ENCODE data around the gene UCP3.

The UCP3 gene

DNA sequence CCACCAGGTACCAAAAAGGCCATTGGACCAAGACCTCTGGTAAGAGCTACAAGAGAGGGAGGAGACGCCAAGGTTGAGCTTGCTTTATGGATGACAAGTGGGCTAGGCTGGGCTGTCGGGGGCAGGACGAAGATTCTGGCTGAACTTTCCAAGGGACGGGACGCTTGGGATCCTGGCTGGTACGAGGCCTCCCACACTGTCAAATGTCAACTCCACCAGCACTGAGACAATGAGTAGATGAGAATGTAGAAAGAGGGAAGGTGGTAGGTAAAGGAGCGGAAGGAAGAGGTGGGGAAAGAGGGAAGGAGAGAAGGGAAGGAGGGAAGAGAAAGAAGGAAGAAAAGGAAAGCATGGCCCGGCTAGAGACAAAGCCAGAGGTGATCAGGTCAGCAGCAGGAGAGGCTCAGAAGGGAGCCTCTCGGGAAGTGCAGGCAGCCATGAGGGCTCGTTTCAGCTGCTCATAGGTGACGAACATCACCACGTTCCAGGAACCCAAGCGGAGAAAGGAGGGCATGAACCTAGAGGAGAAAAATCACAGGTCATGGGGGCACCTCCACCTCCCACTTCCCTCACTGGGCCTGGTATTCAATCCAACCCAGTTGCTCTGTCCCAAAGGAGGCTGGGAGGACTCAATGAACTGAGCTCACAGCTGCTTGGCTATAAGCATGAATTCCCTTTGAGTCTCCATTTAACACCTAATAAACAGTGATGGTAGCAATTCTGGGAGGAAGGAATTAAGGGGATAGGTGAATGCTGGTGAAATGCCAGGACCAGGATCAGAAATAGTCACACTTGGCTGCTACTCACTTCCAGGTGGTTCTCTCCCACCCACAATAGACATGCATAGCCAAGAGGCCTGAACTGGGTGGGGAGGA, 34.0 kb downstream of the UCP3 start:
- DNase-seq: no peak
- H3K9me3 Mint-ChIP-seq: no peaks in the 10 kb centered on the region
- H3K36me3 Mint-ChIP-seq (ENCODE audit: low read depth): peaks cover 49% of the 10 kb centered on the region
- no peak overlapping the region for H3K4me3 Mint-ChIP-seq
- peaks cover 4% of the 10 kb centered on the region for H3K27me3 Mint-ChIP-seq (ENCODE audit: low read depth, poor library complexity)
- H3K27ac Mint-ChIP-seq: no peak overlapping the region
- TF ChIP-seq, protein P1, sequence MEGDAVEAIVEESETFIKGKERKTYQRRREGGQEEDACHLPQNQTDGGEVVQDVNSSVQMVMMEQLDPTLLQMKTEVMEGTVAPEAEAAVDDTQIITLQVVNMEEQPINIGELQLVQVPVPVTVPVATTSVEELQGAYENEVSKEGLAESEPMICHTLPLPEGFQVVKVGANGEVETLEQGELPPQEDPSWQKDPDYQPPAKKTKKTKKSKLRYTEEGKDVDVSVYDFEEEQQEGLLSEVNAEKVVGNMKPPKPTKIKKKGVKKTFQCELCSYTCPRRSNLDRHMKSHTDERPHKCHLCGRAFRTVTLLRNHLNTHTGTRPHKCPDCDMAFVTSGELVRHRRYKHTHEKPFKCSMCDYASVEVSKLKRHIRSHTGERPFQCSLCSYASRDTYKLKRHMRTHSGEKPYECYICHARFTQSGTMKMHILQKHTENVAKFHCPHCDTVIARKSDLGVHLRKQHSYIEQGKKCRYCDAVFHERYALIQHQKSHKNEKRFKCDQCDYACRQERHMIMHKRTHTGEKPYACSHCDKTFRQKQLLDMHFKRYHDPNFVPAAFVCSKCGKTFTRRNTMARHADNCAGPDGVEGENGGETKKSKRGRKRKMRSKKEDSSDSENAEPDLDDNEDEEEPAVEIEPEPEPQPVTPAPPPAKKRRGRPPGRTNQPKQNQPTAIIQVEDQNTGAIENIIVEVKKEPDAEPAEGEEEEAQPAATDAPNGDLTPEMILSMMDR (IDR thresholded peaks at IDR 0.05): no peak
- H3K4me1 Mint-ChIP-seq: peaks cover 18% of the 10 kb centered on the region

DNA sequence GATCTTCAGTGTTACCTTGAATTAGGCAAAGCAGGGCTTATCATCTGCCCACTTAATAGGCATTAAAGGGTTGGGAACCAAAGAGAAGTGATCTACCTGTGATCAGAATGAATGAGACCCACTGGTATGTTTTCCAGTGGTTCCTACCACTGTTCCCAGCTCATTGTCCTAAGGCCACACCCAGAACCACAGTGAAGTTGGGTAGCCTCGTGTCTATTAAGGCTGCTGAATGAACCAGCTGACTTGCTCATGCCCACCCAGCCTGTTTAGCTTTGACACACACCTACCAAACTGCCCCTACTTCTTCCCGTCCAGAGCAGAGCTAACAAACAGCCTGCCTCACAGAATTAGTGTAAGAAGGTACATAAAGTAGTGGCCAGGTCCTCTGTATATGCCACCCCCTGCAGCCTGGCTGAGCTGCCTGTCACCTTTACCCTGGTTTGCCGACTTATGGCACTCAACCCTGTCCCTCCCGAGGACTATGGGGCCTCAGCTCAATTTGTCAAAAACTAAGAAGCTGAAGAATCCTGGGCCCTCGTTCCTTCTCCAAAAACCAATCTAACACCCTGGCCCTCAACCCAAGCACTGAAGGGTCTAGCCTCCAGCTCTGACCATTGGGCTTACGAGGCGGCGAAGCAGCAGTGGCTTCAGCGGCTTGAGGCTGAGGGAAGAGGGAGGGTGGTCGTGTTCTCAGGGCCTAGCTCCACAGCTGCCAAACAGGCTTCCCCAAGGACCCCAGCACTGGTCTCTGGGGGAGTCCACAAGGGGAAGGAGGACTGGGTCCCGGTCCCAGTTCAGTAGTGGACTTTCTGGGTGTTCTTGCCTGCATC, 36.0 kb downstream of the UCP3 start:
- H3K27me3 Mint-ChIP-seq (ENCODE audit: low read depth, poor library complexity): peaks cover 6% of the 10 kb centered on the region
- H3K27ac Mint-ChIP-seq: peak overlapping the region; percentile 72
- H3K4me3 Mint-ChIP-seq: no peak overlapping the region
- peaks cover 34% of the 10 kb centered on the region for H3K36me3 Mint-ChIP-seq (ENCODE audit: low read depth)
- H3K4me1 Mint-ChIP-seq: peaks cover 9% of the 10 kb centered on the region
- TF ChIP-seq, protein P1 (IDR thresholded peaks at IDR 0.05): no peak
- H3K9me3 Mint-ChIP-seq: no peaks in the 10 kb centered on the region
- DNase-seq: no peak

DNA sequence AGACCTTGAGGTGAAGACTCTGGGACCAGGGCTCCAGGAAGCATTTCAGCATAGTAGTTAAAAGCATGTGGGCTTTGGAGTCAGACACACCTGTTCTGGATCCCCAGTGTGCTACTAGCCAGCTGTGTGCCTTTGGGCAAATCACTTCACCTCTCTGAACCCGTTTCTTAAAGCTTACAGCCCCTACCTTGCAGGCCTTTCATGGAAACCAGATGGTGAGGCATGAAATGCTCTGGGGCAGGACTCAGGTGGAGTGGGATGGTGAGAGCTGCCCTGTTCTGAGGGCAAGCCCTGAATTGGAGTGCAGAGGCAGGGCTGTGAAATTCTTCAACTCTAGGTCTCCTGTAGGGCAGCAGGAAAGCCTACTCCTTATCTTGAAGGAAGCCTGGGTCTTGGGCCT, 36.7 kb downstream of the UCP3 start:
- peaks cover 28% of the 10 kb centered on the region for H3K36me3 Mint-ChIP-seq (ENCODE audit: low read depth)
- H3K4me1 Mint-ChIP-seq: peaks cover 9% of the 10 kb centered on the region
- TF ChIP-seq, protein P1 (IDR thresholded peaks at IDR 0.05): no peak
- H3K4me3 Mint-ChIP-seq: no peak overlapping the region
- no peaks in the 10 kb centered on the region for H3K9me3 Mint-ChIP-seq
- H3K27ac Mint-ChIP-seq: no peak overlapping the region
- no peak for DNase-seq
- peaks cover 10% of the 10 kb centered on the region for H3K27me3 Mint-ChIP-seq (ENCODE audit: low read depth, poor library complexity)

DNA sequence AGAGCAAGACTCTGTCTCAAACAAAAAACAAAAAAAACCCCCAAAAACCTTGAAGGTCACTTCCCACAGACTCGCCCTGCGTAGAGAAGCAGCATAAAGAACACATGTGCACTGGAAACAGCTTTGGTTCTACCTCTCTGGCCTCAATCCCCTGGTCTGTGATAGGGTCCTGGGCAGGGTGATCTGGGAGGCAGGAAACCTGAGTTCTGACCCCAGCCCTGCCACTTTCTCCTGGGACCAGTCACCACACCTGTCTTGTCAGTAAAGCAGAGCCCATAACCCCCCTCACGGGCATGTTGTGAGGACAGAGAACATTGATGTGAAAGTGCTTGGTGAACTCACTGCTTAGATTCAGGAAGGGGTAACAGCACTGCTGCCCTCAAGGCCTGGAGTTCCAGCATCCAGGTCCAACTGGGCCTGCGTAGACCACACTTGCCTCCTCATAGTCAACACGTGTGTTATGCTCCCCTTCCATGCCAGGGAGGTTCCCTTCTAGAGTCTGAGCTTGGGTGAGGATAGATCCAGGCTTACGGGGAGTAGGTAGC, 37.6 kb downstream of the UCP3 start:
- DNase-seq: no peak
- Mint-ChIP-seq H3K27ac (no peak overlapping the region), H3K4me3 (no peak overlapping the region), H3K9me3 (no peaks in the 10 kb centered on the region), H3K36me3 (ENCODE audit: low read depth) (peaks cover 19% of the 10 kb centered on the region), H3K27me3 (ENCODE audit: low read depth, poor library complexity) (peaks cover 10% of the 10 kb centered on the region), H3K4me1 (peaks cover 9% of the 10 kb centered on the region)
- TF ChIP-seq, protein P1 (IDR thresholded peaks at IDR 0.05): no peak

DNA sequence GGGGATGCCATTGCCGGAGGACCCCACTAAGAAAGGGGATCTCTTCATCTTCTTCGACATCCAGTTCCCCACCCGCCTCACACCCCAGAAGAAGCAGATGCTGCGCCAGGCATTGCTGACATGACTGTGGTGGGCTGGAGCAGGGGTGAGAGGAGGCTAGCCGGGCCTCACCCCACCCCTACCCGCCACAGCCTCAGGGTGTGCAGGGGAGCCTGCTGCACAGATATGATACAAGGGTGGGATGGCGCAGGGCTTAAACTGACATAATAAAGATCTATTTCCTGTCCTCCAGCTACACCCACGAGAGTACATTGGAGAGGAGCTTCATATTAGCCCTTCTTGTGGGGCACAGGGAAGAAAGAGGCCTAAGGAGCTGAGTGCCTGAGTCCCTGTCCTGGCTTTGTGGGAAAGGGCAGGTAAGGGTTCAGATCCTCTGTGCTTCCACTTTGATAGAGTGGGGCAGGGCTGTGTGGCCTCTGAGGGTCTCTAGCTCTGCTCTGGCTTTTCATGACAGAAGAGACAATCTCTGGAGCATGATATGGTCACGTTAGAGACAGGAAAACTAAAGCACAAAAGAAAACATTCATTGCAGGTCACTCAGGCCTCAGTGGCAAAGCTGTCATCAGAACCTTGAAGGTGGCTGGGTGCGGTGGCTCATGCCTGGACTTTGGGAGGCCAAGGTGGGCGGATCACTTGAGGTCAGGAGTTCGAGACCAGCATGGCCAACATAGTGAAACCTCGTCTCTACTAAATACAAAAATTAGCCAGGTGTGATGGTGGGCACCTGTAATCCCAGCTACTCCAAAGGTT, 38.7 kb downstream of the UCP3 start:
- H3K27me3 Mint-ChIP-seq (ENCODE audit: low read depth, poor library complexity): peaks cover 10% of the 10 kb centered on the region
- H3K27ac Mint-ChIP-seq: no peak overlapping the region

More for the DNA sequence above, 38.7 kb downstream of the UCP3 start:
- TF ChIP-seq, protein P1 (IDR thresholded peaks at IDR 0.05): no peak
- DNase-seq: no peak
- Mint-ChIP-seq H3K36me3 (ENCODE audit: low read depth) (peaks cover 9% of the 10 kb centered on the region), H3K4me3 (no peak overlapping the region), H3K9me3 (no peaks in the 10 kb centered on the region), H3K4me1 (peaks cover 7% of the 10 kb centered on the region)
